Measurements from ENCODE around the gene SLX4IP. TPM values are rescaled to one million over a fixed set of nuclear protein-coding genes. Genes with fewer than 3 reads are reported as not detected.

Gene SLX4IP
- polyA plus RNA-seq, 3 donors: 0.76 to 2.5 (median 1.1) TPM

DNA sequence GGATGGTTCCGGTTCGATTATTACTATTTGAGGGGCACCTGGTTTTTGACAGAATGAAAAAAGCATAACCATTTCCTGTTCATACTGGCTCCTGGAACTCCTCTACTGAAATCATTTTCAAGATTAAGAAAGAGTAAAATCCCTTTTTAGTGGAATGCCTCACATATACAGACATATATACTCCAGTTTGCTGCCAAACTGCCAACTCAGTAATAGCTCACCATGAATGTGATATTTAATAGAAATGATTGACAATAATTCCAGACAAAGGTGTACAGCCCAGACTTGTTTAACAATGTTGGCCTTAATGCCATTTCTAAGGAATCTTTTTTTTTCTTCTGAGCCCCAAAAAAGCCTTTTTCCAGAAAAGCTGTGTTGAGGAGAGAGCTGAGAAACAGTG lies 145.6 kb downstream of the SLX4IP start:
- Histone ChIP-seq H3K36me3 (replicated peaks in 1 of 2; ENCODE audit: control insufficient read depth in 1 of 2, insufficient read depth in 2 of 2, low read length in 2 of 2) (peaks cover 0 to 9% of the 10 kb centered on the region in 2 donors), H3K4me1 (ENCODE audit: control insufficient read depth in 1 of 2, insufficient read depth in 2 of 2, low read length in 2 of 2) (no peaks in the 10 kb centered on the region), H3K27me3 (ENCODE audit: control insufficient read depth in 2 of 2, insufficient read depth in 2 of 2, low read length in 2 of 2) (no peaks in the 10 kb centered on the region), H3K79me2 (ENCODE audit: insufficient read depth, low read length) (no peaks in the 10 kb centered on the region), H3K27ac (ENCODE audit: low read depth in 1 of 2, low read length in 2 of 2) (no peak overlapping the region), H4K20me1 (ENCODE audit: insufficient read depth, low read length) (no peaks in the 10 kb centered on the region), H2AFZ (ENCODE audit: insufficient read depth, low read depth, low read length, poor library complexity, severe bottlenecking) (no peak overlapping the region), H3K9ac (ENCODE audit: insufficient read depth, low read length, poor library complexity, severe bottlenecking) (no peak overlapping the region), H3K4me3 (replicated peaks in 1 of 3; ENCODE audit: low read depth in 2 of 3, low read length in 3 of 3) (no peak overlapping the region), H3K4me2 (replicated peaks; ENCODE audit: extremely low read depth, low read length, poor library complexity, severe bottlenecking) (no peak overlapping the region), H3K9me3 (replicated peaks in 1 of 2; ENCODE audit: control insufficient read depth in 1 of 2, insufficient read depth in 1 of 2, low read length in 2 of 2) (no peaks in the 10 kb centered on the region)
- WGBS (ENCODE audit: insufficient coverage): no CpG with 5 or more reads among the region's 2 CpGs
- no peaks in the 10 kb centered on the region for H3K9me3 Mint-ChIP-seq
- DNase-seq: no peak
- peaks cover 0 to 14% of the 10 kb centered on the region in 2 donors for H3K36me3 Mint-ChIP-seq
- TF ChIP-seq, protein P1, sequence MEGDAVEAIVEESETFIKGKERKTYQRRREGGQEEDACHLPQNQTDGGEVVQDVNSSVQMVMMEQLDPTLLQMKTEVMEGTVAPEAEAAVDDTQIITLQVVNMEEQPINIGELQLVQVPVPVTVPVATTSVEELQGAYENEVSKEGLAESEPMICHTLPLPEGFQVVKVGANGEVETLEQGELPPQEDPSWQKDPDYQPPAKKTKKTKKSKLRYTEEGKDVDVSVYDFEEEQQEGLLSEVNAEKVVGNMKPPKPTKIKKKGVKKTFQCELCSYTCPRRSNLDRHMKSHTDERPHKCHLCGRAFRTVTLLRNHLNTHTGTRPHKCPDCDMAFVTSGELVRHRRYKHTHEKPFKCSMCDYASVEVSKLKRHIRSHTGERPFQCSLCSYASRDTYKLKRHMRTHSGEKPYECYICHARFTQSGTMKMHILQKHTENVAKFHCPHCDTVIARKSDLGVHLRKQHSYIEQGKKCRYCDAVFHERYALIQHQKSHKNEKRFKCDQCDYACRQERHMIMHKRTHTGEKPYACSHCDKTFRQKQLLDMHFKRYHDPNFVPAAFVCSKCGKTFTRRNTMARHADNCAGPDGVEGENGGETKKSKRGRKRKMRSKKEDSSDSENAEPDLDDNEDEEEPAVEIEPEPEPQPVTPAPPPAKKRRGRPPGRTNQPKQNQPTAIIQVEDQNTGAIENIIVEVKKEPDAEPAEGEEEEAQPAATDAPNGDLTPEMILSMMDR (IDR thresholded peaks at IDR 0.05): no peak
- H3K27ac Mint-ChIP-seq: no peak overlapping the region
- no peaks in the 10 kb centered on the region for H3K27me3 Mint-ChIP-seq (ENCODE audit: low read depth in 3 of 3)
- no peak overlapping the region for H3K4me3 Mint-ChIP-seq
- intact Hi-C loops (cut with micrococcal nuclease): no loop called here
- H3K4me1 Mint-ChIP-seq: peaks cover 5% of the 10 kb centered on the region

DNA sequence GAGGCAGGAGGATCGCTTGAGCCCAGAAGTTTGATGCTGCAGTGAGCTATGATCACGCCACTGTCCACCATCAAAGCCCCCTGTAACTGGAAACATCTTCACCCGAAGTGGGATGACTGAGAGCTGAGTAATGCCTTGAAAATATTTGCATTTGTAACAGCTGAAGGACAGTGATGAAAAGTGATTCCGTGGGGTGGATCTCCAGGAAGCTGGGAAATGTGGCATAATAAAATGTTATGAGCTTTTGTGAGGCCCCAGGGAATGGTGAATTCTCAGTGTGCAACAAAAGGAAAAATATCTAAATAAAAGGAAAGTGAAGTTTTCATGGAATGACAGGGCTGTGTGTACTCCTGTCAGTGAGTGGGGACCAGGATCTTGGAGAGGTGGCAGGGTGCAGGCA lies 146.7 kb downstream of the SLX4IP start:
- H3K27ac Mint-ChIP-seq: no peak overlapping the region
- WGBS (ENCODE audit: insufficient coverage): 72% methylated on average over 2 of the region's 4 CpGs
- H3K36me3 ChIP-seq (replicated peaks in 1 of 2; ENCODE audit: control insufficient read depth in 1 of 2, insufficient read depth in 2 of 2, low read length in 2 of 2): peaks cover 0 to 9% of the 10 kb centered on the region in 2 donors
- no peak overlapping the region for H3K4me3 Mint-ChIP-seq
- TF ChIP-seq, protein P1 (IDR thresholded peaks at IDR 0.05): no peak
- no peak overlapping the region for H3K9ac ChIP-seq (ENCODE audit: insufficient read depth, low read length, poor library complexity, severe bottlenecking)
- H3K36me3 Mint-ChIP-seq: peaks cover 0 to 12% of the 10 kb centered on the region in 2 donors
- no peaks in the 10 kb centered on the region for H3K9me3 ChIP-seq (replicated peaks in 1 of 2; ENCODE audit: control insufficient read depth in 1 of 2, insufficient read depth in 1 of 2, low read length in 2 of 2)
- H2AFZ ChIP-seq (ENCODE audit: insufficient read depth, low read depth, low read length, poor library complexity, severe bottlenecking): no peak overlapping the region
- peaks cover 0 to 2% (median 2%) of the 10 kb centered on the region in 3 donors for H3K27me3 Mint-ChIP-seq (ENCODE audit: low read depth in 3 of 3)
- no peaks in the 10 kb centered on the region for H3K27me3 ChIP-seq (ENCODE audit: control insufficient read depth in 2 of 2, insufficient read depth in 2 of 2, low read length in 2 of 2)
- no peak for DNase-seq
- H3K79me2 ChIP-seq (ENCODE audit: insufficient read depth, low read length): no peaks in the 10 kb centered on the region
- peaks cover 0 to 2% (median 0%) of the 10 kb centered on the region in 7 donors for H3K9me3 Mint-ChIP-seq
- H3K4me2 ChIP-seq (replicated peaks; ENCODE audit: extremely low read depth, low read length, poor library complexity, severe bottlenecking): no peak overlapping the region
- no peak overlapping the region for H3K27ac ChIP-seq (ENCODE audit: low read depth in 1 of 2, low read length in 2 of 2)
- H3K4me1 ChIP-seq (ENCODE audit: control insufficient read depth in 1 of 2, insufficient read depth in 2 of 2, low read length in 2 of 2): no peaks in the 10 kb centered on the region
- H3K4me1 Mint-ChIP-seq: peaks cover 5% of the 10 kb centered on the region
- H3K4me3 ChIP-seq (replicated peaks in 1 of 3; ENCODE audit: low read depth in 2 of 3, low read length in 3 of 3): no peak overlapping the region
- no peaks in the 10 kb centered on the region for H4K20me1 ChIP-seq (ENCODE audit: insufficient read depth, low read length)
- intact Hi-C loops (cut with micrococcal nuclease): no loop called here

All from CD14-positive monocyte (primary cell).